ENCODE data around the gene NGEF.
A peak's percentile ranks its signal among the peaks of the same experiment; 100 is the strongest.

Gene NGEF

GRCh38 chr2:232882085-232882484 lies 131.0 kb downstream of the NGEF start:
- H3K36me3 Mint-ChIP-seq (ENCODE audit: low read depth), result no peaks in the 10 kb centered on the region
- no peaks in the 10 kb centered on the region for H3K9me3 Mint-ChIP-seq
- no peaks in the 10 kb centered on the region for H3K4me1 Mint-ChIP-seq
- H3K27me3 Mint-ChIP-seq (ENCODE audit: low read depth), result peaks cover 22% of the 10 kb centered on the region
- H3K27ac Mint-ChIP-seq, result no peak overlapping the region
- H3K4me3 Mint-ChIP-seq, result no peak overlapping the region
- no peak for TF ChIP-seq CTCF (IDR thresholded peaks at IDR 0.05; ENCODE audit: unreplicated experiment in 3 of 3)

- H3K4me1 Mint-ChIP-seq, result no peaks in the 10 kb centered on the region
- no peaks in the 10 kb centered on the region for H3K36me3 Mint-ChIP-seq (ENCODE audit: low read depth)
- peak overlapping the region in 1 of 3 experiments; percentile 34 for H3K27ac Mint-ChIP-seq
- H3K4me3 Mint-ChIP-seq, result no peak overlapping the region
- H3K9me3 Mint-ChIP-seq, result no peaks in the 10 kb centered on the region
- peaks cover 18% of the 10 kb centered on the region for H3K27me3 Mint-ChIP-seq (ENCODE audit: low read depth)
- no peak for TF ChIP-seq CTCF (IDR thresholded peaks at IDR 0.05; ENCODE audit: unreplicated experiment in 3 of 3)
Measured at GRCh38 chr2:232880764-232881351, 132.2 kb downstream of the NGEF start.

- no peak overlapping the region for H3K4me3 Mint-ChIP-seq
- no peaks in the 10 kb centered on the region for H3K4me1 Mint-ChIP-seq
- no peaks in the 10 kb centered on the region for H3K9me3 Mint-ChIP-seq
- peaks cover 26% of the 10 kb centered on the region for H3K27me3 Mint-ChIP-seq (ENCODE audit: low read depth)
- no peaks in the 10 kb centered on the region for H3K36me3 Mint-ChIP-seq (ENCODE audit: low read depth)
- no peak overlapping the region for H3K27ac Mint-ChIP-seq
- TF ChIP-seq CTCF (IDR thresholded peaks at IDR 0.05; ENCODE audit: unreplicated experiment in 3 of 3), result no peak
Measured at GRCh38 chr2:232879618-232880494, 133.2 kb downstream of the NGEF start.

DNA sequence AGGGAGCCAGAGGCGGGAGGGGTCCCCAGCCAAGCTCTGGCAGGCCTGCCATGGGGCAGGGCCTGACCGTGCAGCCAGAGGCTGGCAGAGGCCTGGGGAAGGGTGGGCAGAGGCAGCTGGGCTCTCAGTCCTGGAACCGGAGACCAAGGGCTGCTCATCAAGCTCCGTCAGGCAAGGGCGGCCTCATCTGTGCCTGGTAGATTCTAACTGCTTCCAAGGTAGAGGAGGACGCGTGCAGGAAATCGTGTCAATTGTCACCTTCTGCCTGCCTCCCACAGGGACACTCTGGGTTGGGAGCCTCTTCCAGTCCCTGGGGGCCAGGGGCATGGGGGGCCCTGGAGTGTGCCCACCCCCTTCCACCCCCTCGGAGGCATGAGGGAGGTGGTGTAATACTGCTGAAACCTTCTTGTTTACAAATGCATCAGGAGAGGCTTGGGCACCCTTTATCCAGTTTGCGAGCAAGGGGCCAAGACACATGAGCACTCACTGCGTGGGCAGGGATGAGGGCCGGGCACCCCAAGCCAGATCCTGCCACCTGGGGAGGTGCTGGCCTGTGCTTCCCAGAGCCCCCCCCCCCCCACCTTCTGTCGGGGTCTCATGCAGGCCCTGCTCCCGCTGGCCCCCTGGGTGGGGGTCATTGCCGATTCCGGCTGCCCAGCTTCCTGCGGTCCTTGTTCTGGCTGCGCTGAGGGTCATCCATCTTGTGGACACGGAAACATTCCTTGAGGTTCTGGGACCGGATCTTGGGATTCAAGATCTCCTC lies 134.0 kb downstream of the NGEF start:
- Mint-ChIP-seq H3K4me1 (no peaks in the 10 kb centered on the region), H3K27me3 (ENCODE audit: low read depth) (peaks cover 31% of the 10 kb centered on the region), H3K27ac (no peak overlapping the region), H3K4me3 (no peak overlapping the region), H3K9me3 (no peaks in the 10 kb centered on the region), H3K36me3 (ENCODE audit: low read depth) (no peaks in the 10 kb centered on the region)
- TF ChIP-seq CTCF (IDR thresholded peaks at IDR 0.05; ENCODE audit: unreplicated experiment in 3 of 3), result no peak

DNA sequence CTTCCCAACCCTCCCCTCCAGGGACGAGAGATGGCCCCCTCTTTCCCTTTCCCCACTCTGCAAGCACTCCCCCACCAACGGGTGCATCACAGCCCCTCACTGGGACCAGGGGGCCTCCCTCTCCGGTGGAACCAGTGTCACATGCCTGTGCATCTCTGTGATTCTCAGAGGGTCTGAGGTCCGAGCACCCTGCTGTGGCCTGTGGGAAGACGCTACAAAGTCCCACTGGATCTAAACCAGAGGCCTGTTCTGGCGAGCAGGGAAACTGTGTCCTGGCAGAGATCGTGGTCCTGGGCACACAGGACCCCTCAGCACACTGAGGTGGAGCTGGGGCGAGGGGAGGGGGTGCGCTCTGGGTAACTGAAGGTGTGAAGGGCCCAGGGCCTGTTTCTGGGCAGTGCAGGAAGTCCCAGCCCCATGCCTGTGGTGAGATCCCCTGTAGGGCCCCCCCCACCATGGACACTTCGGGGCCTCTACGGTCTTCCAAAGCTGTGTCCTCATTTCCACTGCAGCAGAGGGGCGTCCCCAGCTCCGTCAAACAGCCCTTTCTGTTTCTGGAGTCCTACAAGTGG lies 135.0 kb downstream of the NGEF start:
- Mint-ChIP-seq H3K36me3 (ENCODE audit: low read depth) (no peaks in the 10 kb centered on the region), H3K27ac (no peak overlapping the region), H3K4me3 (peak overlapping the region; percentile 72 to 81 (median 74)), H3K27me3 (ENCODE audit: low read depth) (peaks cover 31% of the 10 kb centered on the region), H3K9me3 (no peaks in the 10 kb centered on the region), H3K4me1 (no peaks in the 10 kb centered on the region)
- TF ChIP-seq CTCF (IDR thresholded peaks at IDR 0.05; ENCODE audit: unreplicated experiment in 3 of 3), result no peak

All from nephron (organoid).